GM12873 (cell line): Measurements from ENCODE around the gene KATNA1.

Experiments
- CTCF ChIP-seq: IDR thresholded peaks from 2 replicates; pipeline ENCODE4 v1.5.1; 2012; ENCODE audit warnings: low read depth, mild to moderate bottlenecking, moderate library complexity, low read length, control low read depth; ENCODE audit not compliant: insufficient read depth; ENCODE audit errors: missing control alignments

The KATNA1 gene

GRCh38 chr6:149592983-149593382 is 55.5 kb downstream of the KATNA1 start:
- TF ChIP-seq CTCF, result no peak

GRCh38 chr6:149586149-149586548 is 62.4 kb downstream of the KATNA1 start:
- TF ChIP-seq CTCF, result no peak

- no peak for TF ChIP-seq CTCF
Measured at GRCh38 chr6:149581349-149581748, 67.2 kb downstream of the KATNA1 start.

GRCh38 chr6:149580880-149581279 is 67.6 kb downstream of the KATNA1 start:
- no peak for TF ChIP-seq CTCF

- TF ChIP-seq CTCF, result no peak
Measured at GRCh38 chr6:149567945-149568585, 80.4 kb downstream of the KATNA1 start.

- TF ChIP-seq CTCF, result no peak
Measured at GRCh38 chr6:149567194-149567586, 81.3 kb downstream of the KATNA1 start.

GRCh38 chr6:149566410-149567193 is 81.9 kb downstream of the KATNA1 start:
- no peak for TF ChIP-seq CTCF
